Measurements from ENCODE around the gene MICU1.
"Not testable (repeated sequence)": the region's sequence is repeated elsewhere in the genome, so short reads cannot be mapped to it uniquely, and the experiment has no call there.

The MICU1 gene

DNA sequence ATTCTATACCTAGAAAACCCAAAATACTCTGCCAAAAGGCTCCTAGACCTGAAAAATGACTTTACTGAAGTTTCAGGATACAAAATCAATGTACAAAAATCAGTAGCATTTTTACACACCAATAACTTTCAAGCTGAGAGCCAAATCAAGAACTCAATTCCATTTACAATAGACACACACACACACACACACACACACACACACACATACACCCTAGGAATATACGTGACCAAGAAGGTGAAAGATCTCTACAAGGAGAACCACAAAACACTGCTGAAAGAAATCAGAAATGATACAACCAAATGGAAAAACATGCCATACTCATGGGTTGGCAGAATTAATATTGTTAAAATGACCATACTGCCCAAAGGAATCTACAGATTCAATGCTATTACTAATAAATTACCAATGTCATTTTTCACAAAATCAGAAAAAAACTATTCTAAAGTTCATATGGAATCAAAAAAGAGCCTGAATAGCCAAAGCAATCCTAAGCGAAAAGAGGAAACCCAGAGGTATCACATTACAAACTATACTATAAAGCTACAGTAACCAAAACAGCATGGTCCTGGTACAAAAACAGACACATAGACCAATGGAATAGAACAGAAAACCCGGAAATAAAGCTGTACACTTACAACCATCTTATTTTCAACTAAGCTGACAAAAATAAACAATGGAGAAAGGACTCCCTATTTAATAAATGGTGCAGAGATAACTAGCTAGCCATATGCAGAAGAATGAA is 122.0 kb downstream of the MICU1 start:
- DNase-seq (ENCODE audit: low spot score) = no peak

- no peak for DNase-seq (ENCODE audit: low spot score)
Measured at GRCh38 chr10:72503241-72503640, 122.6 kb downstream of the MICU1 start.

DNA sequence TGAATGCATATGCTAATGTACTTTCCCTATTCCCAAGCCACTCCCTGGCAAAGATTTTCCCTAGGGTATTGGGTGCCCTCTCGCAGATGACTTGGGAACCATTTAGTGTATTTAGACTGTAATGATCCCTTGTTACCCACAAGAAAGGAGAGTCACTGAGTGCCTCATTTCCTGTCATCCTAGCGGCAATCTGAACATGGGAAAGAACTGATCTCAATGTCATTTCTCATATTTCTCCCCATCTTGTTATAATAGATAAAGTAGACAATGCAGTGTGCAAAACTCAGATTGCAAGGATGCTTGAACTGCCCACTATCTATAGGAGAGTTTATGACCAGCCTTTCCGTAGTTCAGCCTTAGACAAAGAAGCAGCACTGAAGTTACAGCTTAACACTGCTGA is 123.3 kb downstream of the MICU1 start:
- no peak for DNase-seq (ENCODE audit: low spot score)

GRCh38 chr10:72499701-72500100 is 126.2 kb downstream of the MICU1 start:
- DNase-seq (ENCODE audit: low spot score) = no peak

- DNase-seq (ENCODE audit: low spot score) = no peak
Measured at GRCh38 chr10:72490951-72491350, 134.9 kb downstream of the MICU1 start.

DNA sequence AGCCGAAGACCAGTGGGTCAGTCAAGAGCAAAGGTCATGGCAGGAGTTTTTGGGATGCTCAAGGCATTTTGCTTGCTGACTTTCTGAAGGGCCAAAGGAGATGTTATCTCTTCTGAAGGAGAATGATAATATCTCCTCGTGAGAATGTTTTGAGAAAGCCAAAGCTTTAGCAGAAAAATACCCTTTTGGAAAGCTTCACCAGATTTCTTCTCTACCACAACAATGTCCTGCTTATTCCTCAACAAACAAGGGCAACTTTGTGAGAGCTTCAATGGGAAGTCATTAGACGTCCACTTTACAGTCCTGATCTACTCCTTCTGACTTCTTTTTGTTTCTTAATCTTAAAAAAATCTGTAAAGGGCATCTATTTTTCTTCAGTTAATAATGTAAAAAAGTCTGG is 138.4 kb downstream of the MICU1 start:
- DNase-seq (ENCODE audit: low spot score) = no peak

DNA sequence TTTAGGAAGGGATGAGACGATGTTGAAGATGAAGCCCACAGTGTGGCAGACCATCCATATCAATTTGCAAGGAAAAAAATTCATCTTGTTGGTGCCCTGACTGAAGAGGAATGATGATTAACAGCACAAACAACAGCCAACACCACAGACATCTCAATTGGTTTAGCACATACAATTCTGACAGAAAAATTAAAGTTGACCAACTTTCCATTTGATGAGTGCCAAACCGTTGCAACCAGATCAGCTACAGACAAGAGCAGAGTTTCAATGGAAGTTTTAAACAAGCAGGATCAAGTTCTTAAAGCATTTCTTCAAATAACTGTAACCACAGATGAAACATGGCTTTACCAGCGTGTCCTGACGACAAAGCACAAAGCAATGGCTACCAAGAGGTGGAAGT is 138.8 kb downstream of the MICU1 start:
- DNase-seq (ENCODE audit: low spot score) = no peak

DNA sequence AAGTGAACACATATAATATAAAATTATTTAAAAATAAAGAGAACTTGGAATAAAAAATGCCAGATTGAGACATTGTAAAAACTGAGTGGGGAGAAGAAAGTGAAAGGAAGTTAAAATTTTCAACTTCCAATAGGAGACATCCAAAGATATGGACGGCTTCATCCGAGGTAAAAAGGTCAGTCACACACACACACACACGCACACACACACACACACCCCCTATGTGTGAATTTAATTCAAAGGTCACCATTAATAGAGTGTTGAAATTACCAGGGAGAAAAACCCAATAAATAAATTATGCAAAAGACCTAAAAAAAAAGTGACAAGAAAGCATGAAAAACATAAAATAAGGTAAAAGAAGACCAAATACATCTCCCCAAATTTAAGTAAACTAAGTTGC is 140.2 kb downstream of the MICU1 start:
- DNase-seq (ENCODE audit: low spot score) = no peak

DNA sequence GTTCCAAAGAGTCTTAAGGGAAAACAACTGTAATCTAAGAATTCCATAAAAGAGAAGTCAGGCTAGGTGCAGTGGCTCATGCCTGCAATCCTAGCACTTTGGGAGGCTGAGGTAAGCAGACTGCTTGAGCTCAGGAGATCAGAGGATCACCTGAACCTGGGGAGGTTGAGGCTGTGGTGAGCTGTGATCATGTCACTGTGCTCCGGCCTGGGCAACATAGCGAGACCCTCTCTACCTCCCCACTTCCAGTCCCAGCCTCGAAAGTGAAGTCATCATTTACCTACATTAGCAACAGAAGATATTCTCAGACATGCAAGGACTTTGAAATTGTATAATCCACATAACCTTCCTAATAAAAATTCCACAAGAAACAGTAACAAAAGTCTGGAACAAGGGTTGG is 141.4 kb downstream of the MICU1 start:
- DNase-seq (ENCODE audit: low spot score) = no peak

GRCh38 chr10:72483471-72483870 is 142.4 kb downstream of the MICU1 start:
- no peak for DNase-seq (ENCODE audit: low spot score)

GRCh38 chr10:72480861-72481260 is 145.0 kb downstream of the MICU1 start:
- DNase-seq (ENCODE audit: low spot score) = no peak

DNA sequence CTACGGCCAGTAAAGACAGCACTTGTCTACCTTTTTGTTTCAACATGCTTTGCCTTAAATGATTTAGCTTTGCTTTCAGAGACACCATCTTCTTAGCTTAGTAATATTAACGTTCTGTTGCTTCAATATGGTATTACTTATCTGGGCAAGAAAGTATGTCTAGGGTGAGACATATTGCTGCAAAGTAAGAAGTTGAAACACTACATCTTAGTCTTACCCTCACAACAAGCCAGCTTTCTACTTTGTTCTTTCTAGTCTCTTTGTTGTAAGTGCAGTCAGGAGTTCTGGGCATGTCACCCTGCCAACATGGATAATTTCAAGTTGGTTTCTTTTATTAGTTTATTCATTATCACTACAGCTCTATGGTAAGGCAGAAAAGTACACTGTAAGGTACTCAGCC is 148.4 kb downstream of the MICU1 start:
- no peak for DNase-seq (ENCODE audit: low spot score)

DNA sequence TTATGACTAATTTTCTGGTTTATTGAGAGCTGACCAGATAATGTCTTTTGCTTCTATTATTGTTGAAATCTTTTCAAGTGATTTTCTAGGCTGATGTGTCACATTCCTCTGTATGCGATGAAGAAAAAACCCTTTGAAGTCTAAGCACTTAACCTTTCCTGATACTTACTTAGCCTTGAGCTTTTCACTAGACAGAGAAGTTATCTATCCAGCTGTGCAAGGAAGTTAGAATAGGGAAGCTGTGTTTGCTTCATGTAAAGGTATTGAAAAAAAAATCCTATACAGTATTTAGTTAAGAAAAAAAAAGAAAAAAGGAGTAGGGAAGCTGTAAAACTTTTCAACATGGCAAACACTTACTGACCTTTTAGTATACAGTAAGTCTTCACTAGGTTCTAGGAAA is 153.6 kb downstream of the MICU1 start:
- no peak for DNase-seq (ENCODE audit: low spot score)

DNA sequence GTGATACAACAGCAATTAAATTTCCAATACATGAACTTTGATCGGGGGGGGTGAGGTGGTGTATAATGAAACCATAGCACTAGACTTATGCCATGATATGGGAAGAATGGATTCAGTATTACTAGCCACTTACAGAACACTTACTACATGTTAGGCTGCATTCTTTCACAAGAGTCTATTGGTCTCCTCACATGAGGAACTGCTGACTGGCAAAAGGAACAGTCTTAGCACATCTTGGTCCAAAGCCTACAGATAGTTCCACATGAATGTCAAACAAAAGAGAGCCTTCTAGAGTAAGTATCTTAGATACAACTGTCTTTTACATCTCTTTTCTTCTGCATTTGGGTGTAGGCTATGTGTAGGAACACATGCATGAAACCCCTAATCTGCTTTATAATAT is 155.2 kb downstream of the MICU1 start:
- DNase-seq (ENCODE audit: low spot score) = no peak

GRCh38 chr10:72467064-72467463 is 158.8 kb downstream of the MICU1 start:
- not testable (repeated sequence) for DNase-seq (ENCODE audit: low spot score)

GRCh38 chr10:72466018-72466417 is 159.9 kb downstream of the MICU1 start:
- DNase-seq (ENCODE audit: low spot score) = no peak

GRCh38 chr10:72464438-72464837 is 161.4 kb downstream of the MICU1 start:
- DNase-seq (ENCODE audit: low spot score) = no peak

DNA sequence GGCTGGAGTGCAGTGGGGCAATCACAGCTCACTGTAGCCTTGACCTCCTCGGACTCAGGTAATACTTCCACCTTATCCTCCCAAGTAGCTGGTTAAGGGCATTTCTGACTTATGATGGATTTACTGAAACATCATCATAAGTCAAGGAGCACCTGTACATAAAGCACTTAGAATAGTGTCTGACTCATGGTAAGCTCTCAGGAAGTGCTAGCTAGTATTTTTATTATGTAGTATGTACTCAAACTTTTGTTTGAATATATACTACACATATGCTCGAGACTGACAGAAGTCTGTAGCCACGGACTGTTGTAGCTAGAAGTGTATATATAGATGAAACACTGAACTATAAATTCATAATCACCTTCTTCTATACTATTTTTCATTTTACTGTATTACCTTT is 163.6 kb downstream of the MICU1 start:
- DNase-seq (ENCODE audit: low spot score) = no peak

DNA sequence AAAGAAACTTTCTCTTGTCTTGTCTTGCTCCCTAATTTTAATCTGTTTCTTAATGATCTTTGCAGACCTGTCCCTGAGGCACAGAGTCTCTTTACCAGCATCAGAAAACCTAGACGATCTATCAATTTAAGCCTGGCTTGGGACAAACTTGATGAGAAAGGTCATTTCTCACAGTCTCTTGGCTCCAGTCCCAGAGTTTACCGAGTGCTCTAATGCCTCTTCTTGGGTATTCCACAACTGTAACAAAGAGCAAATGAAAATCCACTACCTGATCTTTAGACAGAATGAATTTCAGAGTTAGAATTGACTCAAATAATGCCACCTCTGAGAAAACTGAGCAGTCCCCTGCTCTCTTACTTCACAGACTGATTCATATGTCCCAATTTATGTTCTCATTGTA is 164.8 kb downstream of the MICU1 start:
- no peak for DNase-seq (ENCODE audit: low spot score)

DNA sequence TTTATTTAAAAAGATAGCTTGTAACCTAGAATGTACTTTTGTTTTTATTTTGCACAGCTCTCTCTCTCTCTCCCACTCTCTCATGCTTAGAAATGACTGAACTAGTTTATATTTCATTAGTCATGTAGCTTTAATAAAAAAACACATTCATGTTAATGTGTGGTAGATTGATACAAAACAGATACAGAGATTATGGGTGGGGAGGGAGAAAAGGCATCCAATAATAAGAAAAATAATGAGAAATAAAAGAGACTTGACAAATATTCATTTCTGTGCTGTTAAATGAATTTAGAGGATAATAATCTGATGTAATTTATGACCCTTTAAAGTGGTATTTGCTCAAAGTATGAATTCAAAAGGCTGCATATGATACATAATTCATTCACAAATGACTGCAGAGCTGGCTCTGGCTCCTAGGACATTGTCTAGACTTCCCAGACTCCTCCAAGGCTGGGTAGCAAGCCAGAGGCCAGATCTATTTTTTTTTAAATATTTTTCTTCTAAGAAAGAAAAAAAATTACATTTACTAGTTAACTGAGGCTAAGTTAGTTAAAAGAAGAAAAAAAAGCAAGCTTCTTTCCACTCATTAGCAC is 165.5 kb downstream of the MICU1 start:
- DNase-seq (ENCODE audit: low spot score) = no peak

DNA sequence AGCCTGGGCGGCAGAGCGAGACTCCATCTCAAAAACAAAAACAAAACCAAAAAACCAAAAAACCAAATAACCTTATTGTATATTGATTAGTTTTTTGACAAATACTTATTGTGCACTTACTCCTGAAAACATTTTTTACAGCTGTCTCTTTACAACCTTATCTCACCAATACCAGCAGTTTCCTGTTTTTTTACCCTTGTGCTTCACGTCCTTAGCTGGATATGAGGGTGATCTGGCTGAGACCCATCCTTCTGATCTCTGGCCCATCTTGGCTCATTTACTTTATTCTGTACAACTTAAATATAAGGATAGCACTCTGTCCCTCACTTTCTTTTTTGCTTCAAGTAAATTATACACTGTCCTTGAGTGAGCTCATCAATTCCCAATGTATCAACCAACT is 166.6 kb downstream of the MICU1 start:
- no peak for DNase-seq (ENCODE audit: low spot score)

DNA sequence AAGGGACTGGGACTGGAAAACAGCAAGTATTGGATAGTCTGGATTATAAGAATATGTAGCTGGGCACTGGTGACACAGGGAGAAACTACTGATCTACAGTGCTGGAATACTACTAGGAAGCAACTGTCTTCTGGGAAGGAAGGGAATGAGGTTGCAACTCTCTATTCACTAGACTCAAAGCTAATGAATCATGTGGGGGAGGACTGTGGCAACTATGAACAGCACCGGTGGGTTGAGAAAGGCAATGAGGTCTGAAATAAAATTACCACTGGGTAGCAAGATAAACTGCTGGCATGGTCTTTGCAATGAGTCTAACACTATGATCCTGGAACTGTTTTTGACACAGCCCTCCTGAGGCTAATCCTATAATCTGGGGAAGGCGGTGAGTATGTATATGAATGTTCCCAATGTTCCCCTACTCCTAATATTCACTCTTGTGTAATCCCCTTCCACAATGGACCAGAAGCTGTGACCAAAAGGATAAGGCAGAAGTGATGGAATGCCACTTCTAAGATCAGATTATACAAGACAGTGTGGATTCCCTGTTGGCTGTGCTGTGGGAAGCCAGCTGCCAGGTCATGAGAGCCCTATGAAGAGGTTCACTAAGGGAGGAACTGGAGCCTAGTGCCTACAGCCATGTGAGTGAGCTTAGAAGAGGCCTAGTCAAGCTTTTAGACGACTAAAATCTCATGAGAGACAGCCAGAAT is 169.8 kb downstream of the MICU1 start:
- no peak for DNase-seq (ENCODE audit: low spot score)

GRCh38 chr10:72449941-72450441 is 175.9 kb downstream of the MICU1 start:
- DNase-seq (ENCODE audit: low spot score) = no peak

Data from SK-N-DZ (cell line).